Lung (tissue), 12 donors: ENCODE data around the gene RALGPS1. TPM values are rescaled to one million over a fixed set of nuclear protein-coding genes. Genes with fewer than 3 reads are reported as not detected.

Experiments
- ATAC-seq: fragments of 200-7000 bp; cut with Tn5 transposase; one replicate; pipeline ENCODE4 v1.9.1; 2020; ENCODE audit warnings: moderate number of reproducible peaks; ENCODE audit not compliant: insufficient read depth, low FRiP score
- DNase-seq, 3 donors: peaks; one replicate each; pipeline ENCODE4 v3.0.0-alpha.2; 2013 to 2017
- H3K27ac ChIP-seq, 2 donors: one replicate each; pipeline ENCODE4 v1.5.1; 2013; ENCODE audit warnings: mild to moderate bottlenecking in 2 of 2, moderate library complexity in 2 of 2, control low read depth in 1 of 2, inconsistent platforms in 1 of 2, low read depth in 1 of 2, low read length in 1 of 2
- H3K27me3 ChIP-seq, 3 donors: one replicate each; pipeline ENCODE4 v1.5.1; 2013; ENCODE audit warnings: low read length in 2 of 3; ENCODE audit not compliant: control insufficient read depth in 3 of 3, insufficient read depth in 3 of 3
- H3K36me3 ChIP-seq, 4 donors: one replicate each; pipeline ENCODE4 v1.5.1; 2013; ENCODE audit warnings: low read length in 4 of 4, mild to moderate bottlenecking in 1 of 4, moderate library complexity in 1 of 4; ENCODE audit not compliant: control insufficient read depth in 4 of 4, insufficient read depth in 4 of 4
- H3K4me1 ChIP-seq, 5 donors: one replicate each; pipeline ENCODE4 v1.5.1; 2013; ENCODE audit warnings: low read length in 5 of 5, mild to moderate bottlenecking in 2 of 5, moderate library complexity in 1 of 5; ENCODE audit not compliant: control insufficient read depth in 5 of 5, insufficient read depth in 5 of 5
- H3K4me3 ChIP-seq: one replicate; pipeline ENCODE4 v1.5.1; 2013; ENCODE audit warnings: mild to moderate bottlenecking, control low read depth, moderate library complexity
- H3K9ac ChIP-seq, 2 donors: one replicate each; pipeline ENCODE4 v1.5.1; 2013; ENCODE audit warnings: low read length in 2 of 2, control low read depth in 1 of 2; ENCODE audit not compliant: insufficient read depth in 1 of 2
- H3K9me3 ChIP-seq, 4 donors: one replicate each; pipeline ENCODE4 v1.5.1; 2013; ENCODE audit warnings: low read length in 3 of 4, mild to moderate bottlenecking in 1 of 4, moderate library complexity in 1 of 4; ENCODE audit not compliant: control insufficient read depth in 4 of 4, insufficient read depth in 3 of 4
- WGBS, 2 donors: extraction: QIAGEN DNeasy Blood & Tissue Kit; methylation state at CpG; one replicate each; pipeline ENCODE4 v1.1.7; 2013; 5-methylcytosine and 5-hydroxymethylcytosine counted together
- polyA plus RNA-seq, 2 donors: library from polyadenylated mRNA; stranded (reverse); fragments of 200-250 nt; gene quantifications; one replicate each; pipeline ENCODE4 v1.2.1, GENCODE V29; 2013
- total RNA-seq, 2 donors: library from RNA; depleted of rRNA in 1 of 2; stranded (reverse); fragments of >200 nt in 1 of 2; gene quantifications; one replicate each; pipeline ENCODE4 v1.2.1, GENCODE V29; 2014 to 2021
- TF ChIP-seq, protein P1 (sequence below): IDR thresholded peaks from 2 replicates; pipeline ENCODE4 v1.5.1; 2012; ENCODE audit warnings: mild to moderate bottlenecking; ENCODE audit errors: control extremely low read depth, extremely low read depth
- donor health status: control.
- donor health status: control.
- donor health status: Bipolar disorder and iron deficiency.
- donor health status: healthy.
- donor health status: DM: yes; HTN: yes; CAD: no.

The RALGPS1 gene
- total and polyA plus RNA-seq, 4 donors, result 3.5 to 30.3 (median 11.9) TPM

DNA sequence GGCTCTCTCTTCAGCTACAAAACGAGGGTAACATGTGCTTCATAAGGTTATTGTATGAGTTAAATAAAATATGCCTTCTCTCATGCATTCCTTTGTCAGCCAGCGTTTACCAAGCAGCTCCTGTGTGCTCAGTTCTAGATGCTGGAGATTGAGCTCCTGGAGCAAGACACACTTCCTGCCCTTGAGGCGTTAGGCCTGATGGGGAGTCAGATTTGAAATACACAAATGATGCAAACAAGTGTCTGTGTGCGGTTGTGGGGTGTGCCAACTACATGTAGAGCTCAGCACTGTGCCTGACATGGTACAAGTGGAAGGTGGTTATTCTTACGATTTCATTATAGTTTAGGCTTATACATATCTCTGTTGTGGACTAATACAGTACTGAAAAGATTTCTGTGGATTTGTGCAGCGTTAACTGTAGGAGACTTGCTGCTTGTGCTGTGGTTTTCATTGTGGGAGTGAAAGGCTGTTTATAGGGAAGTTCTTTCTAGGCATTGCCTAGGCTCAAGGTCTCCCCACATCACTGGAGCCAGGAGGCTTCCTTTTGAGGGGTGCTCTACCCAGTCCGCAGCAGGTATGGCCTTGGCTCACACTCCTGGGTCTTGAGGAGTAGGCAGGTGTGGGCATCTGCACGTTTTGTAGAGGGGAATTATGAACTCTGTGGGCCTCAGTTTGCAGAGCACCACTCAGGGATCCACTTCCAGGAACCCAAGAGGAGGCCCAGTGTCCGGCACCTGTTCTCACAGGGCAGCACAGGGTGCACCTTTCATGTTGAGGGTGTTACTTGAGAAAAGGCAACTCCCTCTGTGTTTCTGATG, 247.7 kb downstream of the RALGPS1 start:
- ATAC-seq (no peak), DNase-seq (no peak)
- Histone ChIP-seq H3K27me3 (no peaks in the 10 kb centered on the region), H3K4me3 (no peak overlapping the region), H3K27ac (no peak overlapping the region), H3K9me3 (no peaks in the 10 kb centered on the region), H3K36me3 (no peaks in the 10 kb centered on the region), H3K9ac (no peak overlapping the region), H3K4me1 (peaks cover 0 to 7% (median 2%) of the 10 kb centered on the region in 5 donors)
- TF ChIP-seq, protein P1, sequence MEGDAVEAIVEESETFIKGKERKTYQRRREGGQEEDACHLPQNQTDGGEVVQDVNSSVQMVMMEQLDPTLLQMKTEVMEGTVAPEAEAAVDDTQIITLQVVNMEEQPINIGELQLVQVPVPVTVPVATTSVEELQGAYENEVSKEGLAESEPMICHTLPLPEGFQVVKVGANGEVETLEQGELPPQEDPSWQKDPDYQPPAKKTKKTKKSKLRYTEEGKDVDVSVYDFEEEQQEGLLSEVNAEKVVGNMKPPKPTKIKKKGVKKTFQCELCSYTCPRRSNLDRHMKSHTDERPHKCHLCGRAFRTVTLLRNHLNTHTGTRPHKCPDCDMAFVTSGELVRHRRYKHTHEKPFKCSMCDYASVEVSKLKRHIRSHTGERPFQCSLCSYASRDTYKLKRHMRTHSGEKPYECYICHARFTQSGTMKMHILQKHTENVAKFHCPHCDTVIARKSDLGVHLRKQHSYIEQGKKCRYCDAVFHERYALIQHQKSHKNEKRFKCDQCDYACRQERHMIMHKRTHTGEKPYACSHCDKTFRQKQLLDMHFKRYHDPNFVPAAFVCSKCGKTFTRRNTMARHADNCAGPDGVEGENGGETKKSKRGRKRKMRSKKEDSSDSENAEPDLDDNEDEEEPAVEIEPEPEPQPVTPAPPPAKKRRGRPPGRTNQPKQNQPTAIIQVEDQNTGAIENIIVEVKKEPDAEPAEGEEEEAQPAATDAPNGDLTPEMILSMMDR, result no peak
- WGBS, 2 donors, result 50 to 56% methylated on average over 9 of the region's 9 CpGs

DNA sequence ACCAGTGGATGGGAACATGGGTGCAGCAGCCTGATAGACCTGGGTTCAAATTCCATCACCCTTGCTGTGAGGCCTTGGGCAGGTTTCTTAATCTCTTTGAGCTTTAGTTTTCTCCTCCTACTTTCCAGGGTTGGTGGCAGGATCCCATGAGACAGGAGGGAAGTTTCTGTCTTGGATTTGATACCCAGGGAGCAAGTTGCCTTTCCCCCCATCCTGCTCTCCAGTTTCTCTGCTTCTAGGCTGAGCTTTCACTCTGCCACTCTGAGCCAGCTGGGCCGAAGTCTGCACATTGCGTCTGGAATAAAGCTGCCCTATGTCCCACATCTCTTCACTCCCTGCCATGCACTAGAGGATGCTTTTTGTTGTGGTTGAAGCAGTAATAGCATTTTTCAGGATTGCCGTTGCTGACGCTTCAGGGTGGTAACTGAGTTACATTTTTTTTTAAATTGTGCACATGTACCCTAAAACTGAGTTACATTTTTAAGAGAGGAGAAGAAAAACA, 248.3 kb downstream of the RALGPS1 start:
- no peaks in the 10 kb centered on the region for H3K36me3 ChIP-seq
- DNase-seq, result no peak
- H3K4me1 ChIP-seq, result peaks cover 0 to 7% (median 2%) of the 10 kb centered on the region in 5 donors
- no peaks in the 10 kb centered on the region for H3K9me3 ChIP-seq
- H3K27me3 ChIP-seq, result no peaks in the 10 kb centered on the region
- WGBS, 2 donors, result 92% methylated on average over 4 of the region's 4 CpGs
- H3K9ac ChIP-seq, result no peak overlapping the region
- TF ChIP-seq, protein P1, result no peak
- peak overlapping the region; percentile 2 to 26 for H3K27ac ChIP-seq
- no peak for ATAC-seq
- H3K4me3 ChIP-seq, result no peak overlapping the region

DNA sequence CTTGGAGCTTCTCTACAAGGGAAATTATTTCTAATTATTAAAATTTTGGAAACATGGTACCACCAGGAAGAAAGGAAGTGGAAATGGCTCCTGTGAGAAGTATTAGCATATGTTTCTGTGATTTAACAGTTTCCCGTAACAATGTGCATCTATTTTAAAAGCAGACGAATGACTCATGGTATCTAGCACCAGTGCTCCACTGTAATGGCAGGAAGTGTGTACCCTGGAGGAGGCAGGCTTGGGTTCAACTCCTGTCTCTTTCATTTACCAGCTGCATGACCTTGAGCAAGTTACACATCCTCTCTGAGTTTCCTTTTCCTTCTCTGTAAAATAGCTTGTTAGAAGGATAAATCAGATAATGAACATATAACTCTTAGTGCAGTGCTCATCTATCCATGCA, 248.8 kb downstream of the RALGPS1 start:
- H3K27ac ChIP-seq, result no peak overlapping the region
- H3K9ac ChIP-seq, result no peak overlapping the region
- peak in 1 of 3 donors; percentile 53 for DNase-seq

More for the DNA sequence above, 248.8 kb downstream of the RALGPS1 start:
- TF ChIP-seq, protein P1, result no peak
- ATAC-seq, result no peak
- Histone ChIP-seq H3K9me3 (no peaks in the 10 kb centered on the region), H3K27me3 (no peaks in the 10 kb centered on the region), H3K4me1 (peaks cover 0 to 7% (median 2%) of the 10 kb centered on the region in 5 donors), H3K36me3 (no peaks in the 10 kb centered on the region), H3K4me3 (no peak overlapping the region)
- 46 to 48% methylated on average over 2 of the region's 2 CpGs for WGBS, 2 donors
